NCI-H82 (cell line): ENCODE measurements around the gene ZNF609.
"Not testable (repeated sequence)": the region's sequence is repeated elsewhere in the genome, so short reads cannot be mapped to it uniquely, and the experiment has no call there.

Source experiments
- DNase-seq: peaks from one replicate; lab custom pipeline; 2025; lab: John Stamatoyannopoulos, UW

The ZNF609 gene

DNA sequence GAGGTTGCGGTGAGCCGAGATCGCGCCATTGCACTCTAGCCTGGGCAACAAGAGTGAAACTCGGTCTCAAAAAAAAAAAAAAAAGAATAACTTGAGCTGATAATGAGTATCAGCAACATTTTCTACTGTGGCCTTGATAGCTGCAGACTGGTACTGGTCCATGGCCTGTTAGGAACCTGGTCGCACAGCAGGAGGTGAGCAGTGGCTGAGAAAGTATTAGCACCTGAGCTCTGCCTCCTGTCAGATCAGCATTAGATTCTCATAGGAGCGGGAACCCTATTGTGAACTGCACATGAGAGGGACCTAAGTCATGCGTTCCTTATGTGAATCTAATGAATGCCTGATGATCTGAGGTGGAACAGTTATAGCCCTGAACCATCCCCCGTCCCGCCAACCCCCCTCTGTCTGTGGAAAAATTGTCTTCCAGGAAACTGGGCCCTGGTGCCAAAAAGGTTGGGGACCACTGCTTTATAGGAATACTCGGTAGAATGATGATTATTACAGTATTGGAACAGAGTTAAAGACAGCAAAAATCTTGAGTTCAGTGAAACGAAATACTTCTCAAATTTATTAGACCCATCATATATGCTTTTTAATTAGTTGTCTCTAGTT lies 126.0 kb downstream of the ZNF609 start:
- DNase-seq, result no peak

DNA sequence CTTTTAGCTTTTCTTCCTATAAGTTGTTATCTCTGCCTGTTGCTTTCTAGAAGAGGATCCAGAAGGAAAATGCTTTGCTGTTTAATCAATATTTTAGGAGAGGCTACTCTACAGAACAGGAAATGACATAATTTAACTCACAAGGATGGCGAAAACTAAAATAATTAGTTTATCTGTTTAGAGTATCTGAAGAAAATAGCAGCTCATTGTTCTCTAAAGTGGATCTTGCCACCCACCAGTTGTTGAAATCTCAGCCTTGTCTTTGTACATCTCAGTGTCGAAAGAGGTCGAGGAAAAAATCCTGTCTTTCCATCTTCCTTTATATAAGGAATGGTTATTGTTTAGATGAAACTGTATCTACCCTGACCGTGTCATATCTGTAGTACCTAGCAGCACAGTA lies 126.6 kb downstream of the ZNF609 start:
- DNase-seq, result no peak

DNA sequence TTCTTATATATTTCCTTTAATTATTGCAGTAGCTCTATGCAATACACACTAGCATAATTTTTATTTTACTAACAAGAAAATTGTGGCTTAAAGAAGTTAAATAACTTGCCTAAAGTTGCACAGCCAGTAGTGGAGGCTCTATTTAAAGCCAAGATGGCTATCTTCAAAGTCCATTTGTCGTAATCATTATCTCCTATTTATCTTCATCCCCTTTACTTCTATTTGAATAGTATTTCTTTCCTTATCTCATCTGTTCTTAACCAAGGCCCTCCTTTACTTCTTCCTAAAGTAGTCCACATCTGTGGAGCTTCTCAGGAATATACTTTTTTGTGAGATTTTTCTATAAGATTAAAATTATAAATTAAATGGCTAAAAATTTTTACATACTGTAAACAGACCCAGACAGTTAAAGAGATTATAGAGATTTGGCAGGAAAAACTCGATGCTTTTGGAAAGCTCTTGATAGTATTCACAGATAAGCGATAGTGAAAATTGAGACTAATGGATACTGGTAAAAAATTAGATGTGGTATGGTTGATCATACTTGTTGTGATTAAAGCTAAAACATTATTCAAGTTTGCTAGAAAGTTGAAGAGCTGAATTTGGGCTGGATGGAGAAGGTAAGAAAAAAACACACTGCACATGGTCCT lies 129.2 kb downstream of the ZNF609 start:
- no peak for DNase-seq

DNA sequence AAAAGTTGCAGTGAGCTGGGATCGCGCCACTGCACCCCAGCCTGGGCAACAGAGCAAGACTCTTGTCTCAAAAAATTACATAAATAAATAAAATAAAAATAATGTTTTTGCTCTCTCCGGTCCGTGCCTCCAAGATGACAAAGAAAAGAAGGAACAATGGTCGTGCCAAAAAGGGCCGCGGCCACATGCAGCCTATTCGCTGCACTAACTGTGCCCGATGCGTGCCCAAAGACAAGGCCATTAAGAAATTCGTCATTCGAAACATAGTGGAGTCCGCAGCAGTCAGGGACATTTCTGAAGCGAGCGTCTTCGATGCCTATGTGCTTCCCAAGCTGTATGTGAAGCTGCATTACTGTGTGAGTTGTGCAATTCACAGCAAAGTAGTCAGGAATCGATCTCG lies 132.5 kb downstream of the ZNF609 start:
- not testable (repeated sequence) for DNase-seq

DNA sequence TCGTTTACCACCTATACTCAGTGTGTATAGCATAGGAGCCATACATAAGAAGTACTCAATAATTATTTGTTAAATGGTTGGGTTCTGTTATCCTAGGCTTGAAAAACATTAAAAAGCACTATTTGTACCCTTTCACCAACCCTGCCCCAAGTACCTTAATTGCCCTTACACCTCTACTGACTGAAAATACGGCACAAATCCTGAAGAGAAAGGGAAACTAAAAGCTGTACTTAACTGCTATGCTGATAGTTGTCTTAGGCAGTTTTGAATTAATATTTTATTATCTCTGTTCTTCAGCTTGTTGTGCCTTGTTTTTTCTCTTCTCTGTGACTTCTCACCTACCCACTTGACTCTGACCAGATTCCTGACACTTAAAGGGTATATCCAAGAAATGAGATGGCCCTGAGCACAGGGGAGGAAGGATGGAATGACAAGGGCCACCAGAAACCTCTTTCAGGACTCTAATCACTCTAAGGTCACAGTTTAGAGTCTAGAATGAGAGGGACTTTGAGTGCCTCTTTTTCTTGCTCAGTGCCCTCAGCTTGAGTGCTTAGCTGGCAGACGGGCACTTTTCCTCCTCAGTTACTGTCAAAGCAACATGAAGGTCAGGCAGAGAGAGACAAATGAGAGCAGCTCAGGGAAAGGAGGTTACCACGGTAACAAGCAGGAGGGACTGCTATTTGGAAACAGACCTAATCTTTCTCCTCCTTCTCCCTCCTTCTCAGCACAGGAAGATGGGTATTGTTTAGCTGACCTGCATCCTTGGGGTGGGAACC lies 136.5 kb downstream of the ZNF609 start:
- DNase-seq, result peak; percentile 97

DNA sequence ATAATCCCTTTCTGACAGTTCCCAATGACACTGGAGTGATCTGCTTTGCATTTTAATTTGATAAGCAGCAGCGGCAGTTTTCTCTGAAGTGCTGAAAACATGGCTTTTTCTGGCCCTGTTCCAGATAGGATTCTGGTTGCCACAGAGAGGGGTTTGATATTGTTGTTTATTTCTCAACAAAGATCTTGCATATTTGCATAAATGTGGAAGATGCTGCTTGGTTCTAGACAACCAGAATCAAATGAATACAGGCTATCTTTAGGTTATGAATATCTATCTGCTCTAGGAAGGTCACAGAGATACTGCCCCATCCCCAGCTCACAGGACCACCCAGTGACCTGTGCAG lies 137.1 kb downstream of the ZNF609 start:
- DNase-seq, result no peak

DNA sequence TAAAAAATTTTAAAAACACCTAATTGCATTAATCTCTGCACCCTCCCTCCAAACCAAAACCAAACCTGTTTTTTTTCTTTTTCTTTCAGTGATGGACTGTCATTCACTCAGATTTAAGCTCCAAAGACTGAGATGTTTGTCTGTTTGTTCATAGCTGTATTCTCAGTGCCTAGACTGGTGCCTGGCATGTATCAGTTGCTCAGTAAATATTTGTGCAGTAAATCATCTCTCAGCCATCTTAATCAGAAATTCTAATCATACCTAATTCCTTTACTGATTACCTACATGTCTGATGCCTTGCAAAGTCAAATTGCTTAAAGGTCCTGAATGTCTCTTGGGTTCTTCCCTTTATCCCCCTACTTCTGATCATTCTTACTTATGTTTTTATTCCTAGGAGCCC lies 138.8 kb downstream of the ZNF609 start:
- no peak for DNase-seq

DNA sequence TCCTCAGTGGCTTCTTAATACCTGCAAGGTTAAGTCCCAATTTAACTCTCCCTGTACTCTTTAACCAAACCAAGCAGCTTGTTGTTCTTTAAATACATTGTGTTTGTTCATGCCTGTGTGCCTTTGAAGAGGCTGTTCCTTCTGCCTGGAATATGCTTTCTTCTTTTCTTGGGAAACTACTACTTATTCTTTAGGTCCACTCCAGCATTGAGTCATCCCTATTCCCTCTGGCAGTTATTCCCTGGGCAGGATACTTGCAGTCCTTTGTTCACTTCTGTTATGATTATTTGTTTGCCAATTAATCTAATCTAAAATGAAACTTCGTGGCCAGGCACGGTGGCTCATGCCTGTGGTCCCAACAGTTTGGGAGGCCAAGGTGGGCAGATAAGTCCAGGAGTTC lies 139.3 kb downstream of the ZNF609 start:
- DNase-seq, result no peak

DNA sequence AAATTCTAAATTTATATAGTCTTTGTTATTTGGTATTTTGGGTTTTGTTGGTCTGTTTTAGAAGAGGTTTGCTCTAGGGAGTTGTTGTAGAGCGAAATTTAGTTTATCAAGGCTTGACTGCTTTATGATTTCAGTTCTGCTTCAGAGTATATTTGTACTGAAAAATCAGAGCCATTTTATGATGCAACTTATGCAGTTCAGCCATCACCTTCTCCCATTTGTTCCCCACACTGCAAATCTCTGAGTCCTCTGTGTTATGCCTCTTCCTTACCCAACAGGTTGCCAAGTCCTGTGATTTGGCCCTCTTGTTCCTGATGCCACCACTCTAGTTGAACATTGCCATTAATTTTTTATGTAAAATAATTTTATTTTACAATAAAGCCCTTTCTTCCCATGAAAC lies 140.4 kb downstream of the ZNF609 start:
- no peak for DNase-seq

DNA sequence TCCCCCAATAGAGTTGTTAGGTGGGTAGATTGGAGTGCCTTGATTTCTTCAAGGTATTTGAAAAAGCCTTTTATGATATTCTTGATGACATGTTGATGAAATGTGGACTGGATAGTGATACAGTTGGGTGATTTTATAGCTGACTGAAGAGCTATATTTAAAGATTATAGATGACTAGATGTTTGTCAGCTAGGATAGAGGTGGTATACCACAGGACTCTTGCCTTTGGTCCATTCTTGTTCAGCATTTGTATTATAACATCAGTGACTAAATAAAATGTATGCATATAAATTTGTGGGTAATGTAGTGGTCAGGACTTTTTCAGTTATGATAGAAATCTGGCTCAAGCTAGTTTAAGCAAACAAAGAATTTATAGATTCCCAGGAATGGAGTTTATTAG lies 143.9 kb downstream of the ZNF609 start:
- no peak for DNase-seq

DNA sequence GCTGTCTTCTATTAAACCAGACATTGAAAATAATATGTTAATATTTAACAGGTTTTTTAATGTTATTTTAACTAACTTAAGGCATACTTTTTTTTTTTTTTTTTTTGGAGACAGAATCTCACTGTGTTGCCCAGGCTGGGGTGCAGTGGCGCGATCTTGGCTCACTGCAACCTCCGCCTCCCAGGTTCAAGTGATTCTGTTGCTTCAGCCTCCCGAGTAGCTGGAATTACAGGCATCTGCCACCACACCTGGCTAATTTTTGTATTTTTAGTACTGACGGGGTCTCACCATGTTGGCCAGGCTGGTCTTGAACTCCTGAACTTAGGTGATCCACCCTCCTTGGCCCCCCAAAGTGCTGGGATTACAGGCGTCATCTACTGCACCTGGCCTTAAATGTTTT lies 147.0 kb downstream of the ZNF609 start:
- DNase-seq, result not testable (repeated sequence)

DNA sequence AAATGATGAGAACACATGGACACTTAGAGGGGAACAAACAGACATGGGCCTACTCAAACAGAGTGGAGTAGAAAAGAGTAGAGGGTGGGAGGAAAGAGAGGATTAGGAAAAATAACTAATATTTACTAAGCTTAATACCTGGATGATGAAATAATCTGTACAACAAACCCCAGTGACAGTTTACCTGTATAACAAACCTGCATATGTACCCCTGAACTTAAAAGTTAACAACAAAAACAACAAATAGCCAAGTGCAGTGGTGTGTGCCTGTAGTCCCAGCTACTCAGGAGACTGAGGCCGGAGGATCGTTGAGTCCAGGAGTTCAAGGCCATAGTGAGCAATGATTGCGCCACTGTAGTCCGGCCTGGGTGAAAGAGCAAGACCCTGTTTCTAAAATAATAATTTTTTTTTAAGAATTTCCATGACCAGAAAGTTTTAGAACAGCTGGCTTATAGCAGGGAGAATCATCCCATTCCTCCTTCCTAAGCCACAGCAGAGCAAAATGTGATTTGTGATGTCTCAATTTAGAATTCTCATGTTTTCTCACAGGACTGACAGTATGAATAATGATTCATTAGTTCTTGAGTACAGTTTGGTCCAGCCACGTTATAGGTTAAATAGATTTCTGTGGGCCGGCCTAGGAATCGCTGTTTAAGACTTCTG lies 150.0 kb downstream of the ZNF609 start:
- no peak for DNase-seq

DNA sequence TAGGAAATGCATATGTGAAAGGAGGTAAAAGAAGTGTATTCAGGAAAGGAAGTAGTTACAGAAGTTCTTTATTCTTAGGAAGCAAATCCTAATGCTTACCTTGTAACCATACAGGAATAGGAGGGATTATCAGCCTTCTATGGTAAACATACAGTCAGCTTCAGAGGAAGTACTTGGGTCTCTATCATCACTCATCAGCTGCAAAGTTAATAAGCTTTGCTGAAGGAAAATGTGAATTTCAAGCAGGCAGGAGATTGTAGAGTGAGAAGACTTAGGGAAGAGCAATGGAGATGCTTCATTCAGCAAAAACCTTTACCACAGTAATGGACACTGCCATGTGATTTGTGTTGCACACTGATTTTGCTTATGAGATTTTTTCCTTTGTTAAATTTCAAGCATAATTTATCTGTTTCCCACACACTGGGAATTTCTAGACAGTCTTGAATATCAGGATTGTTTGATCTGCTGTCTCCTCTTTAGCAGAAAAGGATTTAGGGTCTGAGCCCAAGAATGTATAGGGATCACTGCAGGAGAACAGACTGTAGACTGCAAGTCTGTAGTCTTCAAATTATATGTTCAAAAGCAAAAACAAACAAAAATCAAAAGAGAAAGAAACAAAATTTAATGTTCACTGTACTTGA lies 150.8 kb downstream of the ZNF609 start:
- peak; percentile 72 for DNase-seq

DNA sequence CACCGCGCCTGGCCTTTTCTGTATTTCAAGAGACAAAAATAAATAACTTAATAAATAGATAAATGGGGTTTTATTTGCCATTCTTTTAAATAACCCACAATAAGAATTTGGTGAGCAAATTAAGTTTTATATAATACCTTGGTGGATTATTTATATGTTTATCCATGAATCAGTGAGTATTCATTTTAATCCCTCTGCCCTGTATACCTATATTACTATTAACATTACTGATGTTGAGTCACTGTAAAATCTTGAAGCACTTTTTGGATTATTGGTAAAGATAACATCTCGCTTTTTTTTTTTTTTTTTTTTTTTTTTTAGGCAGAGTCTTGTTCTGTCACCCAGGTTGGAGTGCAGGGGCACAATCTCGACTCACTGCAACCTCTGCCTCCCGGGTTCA lies 154.1 kb downstream of the ZNF609 start:
- no peak for DNase-seq

DNA sequence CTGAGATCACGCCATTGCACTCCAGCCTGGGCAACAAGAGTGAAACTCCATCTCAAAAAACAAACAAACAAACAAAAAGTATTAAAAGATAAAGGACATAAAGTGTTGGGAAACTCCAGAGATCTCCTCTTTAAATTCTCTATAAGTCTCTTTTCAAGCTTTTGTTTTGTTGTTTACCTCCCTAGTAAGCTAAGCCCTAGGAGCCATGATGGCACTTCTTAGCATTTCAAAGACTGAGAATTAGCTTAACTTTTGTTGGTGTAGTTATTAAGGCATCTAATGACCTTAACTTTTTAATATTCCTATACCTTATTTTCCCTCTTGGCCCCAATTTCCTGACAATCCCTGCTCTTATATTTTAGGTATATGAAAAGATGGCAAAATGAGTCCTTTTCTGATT lies 157.3 kb downstream of the ZNF609 start:
- DNase-seq, result no peak

DNA sequence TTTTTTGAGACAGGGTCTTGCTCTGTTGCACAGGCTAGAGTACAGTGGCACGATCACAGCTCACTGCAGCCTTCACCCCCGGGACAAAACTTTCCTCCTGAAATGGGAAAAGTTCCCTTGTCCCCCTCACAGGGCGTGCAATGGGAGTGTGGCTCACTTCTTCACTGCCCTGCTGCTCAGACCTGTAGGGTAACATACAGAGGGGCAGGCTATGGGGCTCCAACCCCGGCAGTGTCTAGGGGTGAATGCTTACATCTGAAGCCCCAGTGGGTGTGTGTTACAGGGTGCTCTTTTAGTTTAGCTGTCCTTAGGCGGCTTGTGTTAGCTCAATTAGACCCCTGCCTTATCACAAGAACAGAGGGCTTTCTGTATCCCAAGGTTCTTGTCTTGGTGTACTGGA lies 157.8 kb downstream of the ZNF609 start:
- DNase-seq, result no peak

DNA sequence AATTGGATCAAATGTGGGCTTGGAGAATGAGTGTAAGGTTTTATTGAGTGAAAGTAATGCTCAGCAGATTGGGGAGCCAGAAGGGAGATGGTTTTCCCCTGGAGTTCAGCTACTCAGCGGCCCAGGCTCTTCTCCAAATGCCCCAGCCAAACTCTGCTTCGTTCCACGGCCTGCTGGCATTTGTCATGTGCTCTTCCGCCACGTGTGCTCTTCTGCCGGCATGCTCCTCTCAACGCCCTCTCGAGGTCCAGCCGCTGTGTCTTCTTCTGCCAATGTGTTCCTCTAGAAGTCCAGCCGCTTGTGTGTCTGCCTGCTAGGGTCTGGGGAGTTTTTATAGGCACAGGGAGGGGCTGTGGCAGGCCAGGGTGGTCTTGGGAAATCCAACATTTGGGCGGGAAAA lies 158.2 kb downstream of the ZNF609 start:
- DNase-seq, result no peak

DNA sequence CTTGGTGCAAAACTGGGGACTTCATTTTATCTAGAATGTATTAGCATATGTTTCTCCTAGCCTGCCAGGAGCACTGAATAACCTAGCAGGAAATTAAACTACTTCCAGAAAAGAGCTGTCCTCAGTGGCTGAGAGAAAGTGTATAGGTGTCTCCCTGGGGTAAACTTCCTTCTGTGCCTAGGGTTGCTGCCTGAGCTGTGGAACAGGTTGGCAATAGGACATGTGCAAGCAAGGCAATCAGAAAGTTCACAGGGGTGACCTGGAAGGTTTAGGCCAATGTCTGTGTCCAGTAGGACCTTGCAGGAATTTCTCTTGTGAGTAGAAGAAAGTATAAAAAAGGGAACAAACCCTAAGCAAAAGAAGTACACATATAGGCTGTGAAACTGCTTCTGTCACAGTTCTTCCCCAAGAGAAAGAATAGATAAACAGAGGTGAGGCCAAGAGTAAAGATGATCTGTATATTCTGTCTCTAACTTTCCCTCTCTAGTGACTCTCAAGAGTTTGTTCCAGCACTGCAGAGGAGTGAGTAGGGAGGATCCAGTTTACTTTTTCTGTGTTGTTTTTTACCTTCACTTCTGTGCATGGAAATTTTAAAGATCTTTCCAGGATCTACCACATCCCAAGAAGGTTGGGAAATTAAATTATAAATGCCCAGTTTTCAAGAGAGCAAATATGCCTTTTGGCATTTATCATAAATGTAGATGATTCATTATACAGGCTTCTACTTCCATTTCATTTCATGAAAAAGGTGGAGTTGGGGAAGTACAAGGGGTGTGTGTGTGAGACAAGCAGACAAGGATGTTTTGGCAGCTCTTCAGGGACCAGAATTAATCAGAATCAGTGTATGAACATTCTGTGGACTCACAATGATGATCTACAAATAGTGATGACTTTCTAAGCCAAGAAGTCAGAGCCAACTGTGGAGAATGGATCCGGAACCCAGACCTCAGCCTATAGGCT lies 159.8 kb downstream of the ZNF609 start:
- no peak for DNase-seq

DNA sequence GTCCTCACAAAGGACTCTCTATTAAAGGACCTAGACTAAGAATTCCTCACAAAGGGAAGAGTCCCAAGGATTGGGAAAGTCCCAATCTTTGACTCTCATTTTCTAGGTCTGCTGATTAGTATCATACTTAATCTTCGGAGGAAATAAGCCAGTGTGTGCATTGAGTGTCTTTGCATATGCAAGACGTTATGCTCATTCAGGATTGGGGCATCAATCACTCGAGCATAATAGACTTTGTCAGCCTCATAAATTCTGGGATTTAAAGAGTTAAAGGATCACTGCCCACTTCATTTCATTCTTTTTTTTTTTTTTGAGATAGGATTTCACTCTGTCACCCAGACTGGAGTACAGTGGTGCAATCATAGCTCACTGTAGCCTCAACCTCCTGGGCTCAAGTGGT lies 160.7 kb downstream of the ZNF609 start:
- peak; percentile 19 for DNase-seq

DNA sequence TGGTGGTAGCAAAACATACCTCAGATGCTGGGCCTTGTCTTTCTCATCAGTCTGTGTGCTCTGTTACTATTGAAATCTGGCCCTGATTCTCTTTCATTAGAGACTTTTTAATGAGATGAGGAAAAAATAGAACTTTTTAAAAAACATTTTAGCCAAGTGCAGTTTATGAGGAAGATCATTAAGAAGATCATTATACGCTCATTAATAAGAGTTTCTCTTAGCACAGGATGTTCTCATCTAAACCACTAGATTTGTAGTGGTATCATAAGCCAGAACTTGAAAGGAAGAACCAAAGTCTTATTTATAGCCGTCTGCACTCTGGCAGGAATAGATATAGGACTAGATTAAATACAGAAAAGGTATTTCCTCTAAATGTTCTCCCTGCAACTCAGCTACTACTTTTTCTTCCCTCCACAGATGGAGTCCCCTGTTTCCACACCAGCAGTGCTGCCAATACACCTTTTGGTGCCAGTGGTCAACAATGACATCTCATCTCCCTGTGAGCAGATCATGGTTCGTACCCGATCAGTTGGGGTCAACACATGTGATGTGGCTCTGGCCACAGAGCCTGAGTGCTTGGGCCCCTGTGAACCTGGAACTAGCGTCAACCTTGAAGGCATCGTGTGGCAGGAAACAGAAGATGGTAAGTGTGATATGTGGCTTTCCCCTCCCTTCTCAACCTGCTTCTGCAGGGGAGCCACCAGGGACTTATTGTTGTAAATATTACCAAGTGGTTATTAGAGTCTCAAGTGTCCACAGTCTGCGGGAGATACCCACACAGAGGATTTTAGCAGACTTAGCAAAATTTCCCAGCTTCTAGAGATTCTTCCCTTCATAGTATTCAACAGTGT lies 162.3 kb downstream of the ZNF609 start:
- DNase-seq, result no peak
